ENCODE results near the gene VWA5B2. TPM values are rescaled to one million over a fixed set of nuclear protein-coding genes. Genes with fewer than 3 reads are reported as not detected.

VWA5B2 gene
- total and polyA plus RNA-seq, 2 of the 13 experiments (the other 11 are each of a cell fraction or from before 2014, with no cell fraction given) = 0.03 to 0.04 TPM

DNA sequence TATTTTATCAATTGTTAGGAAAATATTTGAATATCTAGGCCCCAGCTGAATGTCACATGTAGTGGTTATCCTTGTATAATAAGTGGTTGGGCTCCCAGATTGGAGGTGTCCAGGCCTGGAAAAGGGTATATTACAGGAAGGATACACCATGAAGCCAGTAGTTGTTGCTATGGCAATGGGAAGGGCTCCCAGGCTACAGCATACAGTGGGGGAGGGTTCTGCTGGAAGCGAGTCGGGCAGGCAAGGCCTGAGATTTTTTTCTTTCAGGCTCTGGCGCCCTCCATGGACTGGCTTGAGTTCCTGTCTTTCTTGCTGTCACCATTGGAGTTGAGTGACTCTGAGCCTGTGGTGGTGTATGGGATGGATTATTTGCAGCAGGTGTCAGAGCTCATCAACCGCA is 55.3 kb downstream of the VWA5B2 start:
- FAIRE-seq (peak; percentile 77), DNase-seq (ENCODE audit: low spot score) (peak; percentile 58), ATAC-seq (peak; percentile 90)
- no peak overlapping the region for H2AFZ ChIP-seq (ENCODE audit: low read length)
- in situ Hi-C loops (cut with HindIII; ENCODE audit: extremely low pct_ligation_motif_present, low pct_unique_long_range_greater_than_20kb) (no loop called here), intact Hi-C loops (cut with micrococcal nuclease; ENCODE audit: unreplicated experiment) (loop anchor here (1.0 to 10.0 kb wide), 4 partner anchors 23 to 387 kb away; partner anchors contain the start of genes ALG3, CAMK2N2, EEF1AKMT4 and VWA5B2)
- H3K9me3 ChIP-seq (ENCODE audit: low read length) = no peaks in the 10 kb centered on the region
- no peak overlapping the region for H3K4me3 ChIP-seq (replicated peaks in 1 of 3; ENCODE audit: insufficient read depth in 1 of 3, low read depth in 2 of 3, low read length in 3 of 3)
- H3K27ac ChIP-seq (ENCODE audit: extremely low read length, insufficient read depth, low read length) = no peak overlapping the region
- no TSS peak for BruUV-seq (replicated peaks)
- WGBS (ENCODE audit: low lambda C conversion rate) = 0% methylated on average over 4 of the region's 4 CpGs
- POLR2A ChIA-PET = no interaction called here
- H4K20me1 ChIP-seq (ENCODE audit: insufficient read depth, low read length) = 0 out of 2 replicates have a peak, but pooled peaks cover 3% of the 10 kb centered on the region
- H3K27me3 ChIP-seq (ENCODE audit: control insufficient read depth in 1 of 2, insufficient read depth in 2 of 2, low read length in 2 of 2) = peaks cover 3 to 43% of the 10 kb centered on the region in 2 experiments; a peak in 4 of 5 replicates
- H3K4me2 ChIP-seq (ENCODE audit: low read depth, low read length) = no peak overlapping the region
- no peak overlapping the region for H3K9ac ChIP-seq (ENCODE audit: insufficient read depth, low read depth, low read length)
- H3K79me2 ChIP-seq (ENCODE audit: insufficient read depth, low read length) = no peaks in the 10 kb centered on the region
- H3K4me1 ChIP-seq (ENCODE audit: insufficient read depth, low read length) = peaks cover 6% of the 10 kb centered on the region
- CTCF ChIA-PET (ENCODE audit: low intra/inter-chr PET ratio, low total read pairs) = no interaction called here
- H3K36me3 ChIP-seq (replicated peaks in 1 of 2; ENCODE audit: control insufficient read depth in 1 of 2, insufficient read depth in 2 of 2, low read length in 2 of 2) = no peaks in the 10 kb centered on the region
- no peak for TF ChIP-seq ZNF615 (CRISPR knock-in tag; IDR thresholded peaks at IDR 0.05; ENCODE audit: borderline replicate concordance)
- no peak for TF ChIP-seq ZSCAN21 (CRISPR knock-in tag; IDR thresholded peaks at IDR 0.05; ENCODE audit: borderline replicate concordance)
- TF ChIP-seq CHD2 (IDR thresholded peaks at IDR 0.05; ENCODE audit: low read depth, low read length) = no peak
- 0 out of 2 replicates have a peak, but pooled peaks have one; percentile 30 for TF ChIP-seq PHF21A (CRISPR knock-in tag; IDR thresholded peaks at IDR 0.05)
- no peak for TF ChIP-seq ZNF891 (CRISPR knock-in tag; IDR thresholded peaks at IDR 0.05)
- TF ChIP-seq ZNF550 (CRISPR knock-in tag; IDR thresholded peaks at IDR 0.05; ENCODE audit: borderline replicate concordance) = no peak
- TF ChIP-seq, protein P1, sequence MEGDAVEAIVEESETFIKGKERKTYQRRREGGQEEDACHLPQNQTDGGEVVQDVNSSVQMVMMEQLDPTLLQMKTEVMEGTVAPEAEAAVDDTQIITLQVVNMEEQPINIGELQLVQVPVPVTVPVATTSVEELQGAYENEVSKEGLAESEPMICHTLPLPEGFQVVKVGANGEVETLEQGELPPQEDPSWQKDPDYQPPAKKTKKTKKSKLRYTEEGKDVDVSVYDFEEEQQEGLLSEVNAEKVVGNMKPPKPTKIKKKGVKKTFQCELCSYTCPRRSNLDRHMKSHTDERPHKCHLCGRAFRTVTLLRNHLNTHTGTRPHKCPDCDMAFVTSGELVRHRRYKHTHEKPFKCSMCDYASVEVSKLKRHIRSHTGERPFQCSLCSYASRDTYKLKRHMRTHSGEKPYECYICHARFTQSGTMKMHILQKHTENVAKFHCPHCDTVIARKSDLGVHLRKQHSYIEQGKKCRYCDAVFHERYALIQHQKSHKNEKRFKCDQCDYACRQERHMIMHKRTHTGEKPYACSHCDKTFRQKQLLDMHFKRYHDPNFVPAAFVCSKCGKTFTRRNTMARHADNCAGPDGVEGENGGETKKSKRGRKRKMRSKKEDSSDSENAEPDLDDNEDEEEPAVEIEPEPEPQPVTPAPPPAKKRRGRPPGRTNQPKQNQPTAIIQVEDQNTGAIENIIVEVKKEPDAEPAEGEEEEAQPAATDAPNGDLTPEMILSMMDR (CRISPR knock-in tag; IDR thresholded peaks at IDR 0.05) = peak; percentile 66
- TF ChIP-seq NCOA2 (CRISPR knock-in tag; IDR thresholded peaks at IDR 0.05) = no peak
- TF ChIP-seq, protein P2, sequence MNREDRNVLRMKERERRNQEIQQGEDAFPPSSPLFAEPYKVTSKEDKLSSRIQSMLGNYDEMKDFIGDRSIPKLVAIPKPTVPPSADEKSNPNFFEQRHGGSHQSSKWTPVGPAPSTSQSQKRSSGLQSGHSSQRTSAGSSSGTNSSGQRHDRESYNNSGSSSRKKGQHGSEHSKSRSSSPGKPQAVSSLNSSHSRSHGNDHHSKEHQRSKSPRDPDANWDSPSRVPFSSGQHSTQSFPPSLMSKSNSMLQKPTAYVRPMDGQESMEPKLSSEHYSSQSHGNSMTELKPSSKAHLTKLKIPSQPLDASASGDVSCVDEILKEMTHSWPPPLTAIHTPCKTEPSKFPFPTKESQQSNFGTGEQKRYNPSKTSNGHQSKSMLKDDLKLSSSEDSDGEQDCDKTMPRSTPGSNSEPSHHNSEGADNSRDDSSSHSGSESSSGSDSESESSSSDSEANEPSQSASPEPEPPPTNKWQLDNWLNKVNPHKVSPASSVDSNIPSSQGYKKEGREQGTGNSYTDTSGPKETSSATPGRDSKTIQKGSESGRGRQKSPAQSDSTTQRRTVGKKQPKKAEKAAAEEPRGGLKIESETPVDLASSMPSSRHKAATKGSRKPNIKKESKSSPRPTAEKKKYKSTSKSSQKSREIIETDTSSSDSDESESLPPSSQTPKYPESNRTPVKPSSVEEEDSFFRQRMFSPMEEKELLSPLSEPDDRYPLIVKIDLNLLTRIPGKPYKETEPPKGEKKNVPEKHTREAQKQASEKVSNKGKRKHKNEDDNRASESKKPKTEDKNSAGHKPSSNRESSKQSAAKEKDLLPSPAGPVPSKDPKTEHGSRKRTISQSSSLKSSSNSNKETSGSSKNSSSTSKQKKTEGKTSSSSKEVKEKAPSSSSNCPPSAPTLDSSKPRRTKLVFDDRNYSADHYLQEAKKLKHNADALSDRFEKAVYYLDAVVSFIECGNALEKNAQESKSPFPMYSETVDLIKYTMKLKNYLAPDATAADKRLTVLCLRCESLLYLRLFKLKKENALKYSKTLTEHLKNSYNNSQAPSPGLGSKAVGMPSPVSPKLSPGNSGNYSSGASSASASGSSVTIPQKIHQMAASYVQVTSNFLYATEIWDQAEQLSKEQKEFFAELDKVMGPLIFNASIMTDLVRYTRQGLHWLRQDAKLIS (CRISPR knock-in tag; IDR thresholded peaks at IDR 0.05) = no peak
- TF ChIP-seq SAP130 (CRISPR knock-in tag; IDR thresholded peaks at IDR 0.05; ENCODE audit: low read depth) = peak; percentile 15; the same call in 1 of the 2 replicates
- TF ChIP-seq XBP1 (CRISPR knock-in tag; IDR thresholded peaks at IDR 0.05) = no peak
- no peak for TF ChIP-seq NFIB (CRISPR knock-in tag; IDR thresholded peaks at IDR 0.05; ENCODE audit: borderline replicate concordance)
- TF ChIP-seq SALL1 (CRISPR knock-in tag; IDR thresholded peaks at IDR 0.05) = 0 out of 2 replicates have a peak, but pooled peaks have one; percentile 10
- no peak for TF ChIP-seq ZEB1 (IDR thresholded peaks at IDR 0.05; ENCODE audit: insufficient replicate concordance, low read depth)
- TF ChIP-seq ZNF34 (CRISPR knock-in tag; IDR thresholded peaks at IDR 0.05; ENCODE audit: borderline replicate concordance) = no peak
- no peak for TF ChIP-seq ZNF282 (IDR thresholded peaks at IDR 0.05; ENCODE audit: partially characterized antibody)
- TF ChIP-seq ZNF569 (CRISPR knock-in tag; IDR thresholded peaks at IDR 0.05; ENCODE audit: borderline replicate concordance) = no peak
- TF ChIP-seq ZFY (CRISPR knock-in tag; IDR thresholded peaks at IDR 0.05) = peak; percentile 26; the same call in 1 of the 2 replicates
- TF ChIP-seq, protein P3, sequence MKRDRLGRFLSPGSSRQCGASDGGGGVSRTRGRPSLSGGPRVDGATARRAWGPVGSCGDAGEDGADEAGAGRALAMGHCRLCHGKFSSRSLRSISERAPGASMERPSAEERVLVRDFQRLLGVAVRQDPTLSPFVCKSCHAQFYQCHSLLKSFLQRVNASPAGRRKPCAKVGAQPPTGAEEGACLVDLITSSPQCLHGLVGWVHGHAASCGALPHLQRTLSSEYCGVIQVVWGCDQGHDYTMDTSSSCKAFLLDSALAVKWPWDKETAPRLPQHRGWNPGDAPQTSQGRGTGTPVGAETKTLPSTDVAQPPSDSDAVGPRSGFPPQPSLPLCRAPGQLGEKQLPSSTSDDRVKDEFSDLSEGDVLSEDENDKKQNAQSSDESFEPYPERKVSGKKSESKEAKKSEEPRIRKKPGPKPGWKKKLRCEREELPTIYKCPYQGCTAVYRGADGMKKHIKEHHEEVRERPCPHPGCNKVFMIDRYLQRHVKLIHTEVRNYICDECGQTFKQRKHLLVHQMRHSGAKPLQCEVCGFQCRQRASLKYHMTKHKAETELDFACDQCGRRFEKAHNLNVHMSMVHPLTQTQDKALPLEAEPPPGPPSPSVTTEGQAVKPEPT (CRISPR knock-in tag; IDR thresholded peaks at IDR 0.05; ENCODE audit: low read depth) = no peak

Measured in HepG2 (cell line).